Measurements from ENCODE around the gene FGFR2.

- TF ChIP-seq, protein P1, sequence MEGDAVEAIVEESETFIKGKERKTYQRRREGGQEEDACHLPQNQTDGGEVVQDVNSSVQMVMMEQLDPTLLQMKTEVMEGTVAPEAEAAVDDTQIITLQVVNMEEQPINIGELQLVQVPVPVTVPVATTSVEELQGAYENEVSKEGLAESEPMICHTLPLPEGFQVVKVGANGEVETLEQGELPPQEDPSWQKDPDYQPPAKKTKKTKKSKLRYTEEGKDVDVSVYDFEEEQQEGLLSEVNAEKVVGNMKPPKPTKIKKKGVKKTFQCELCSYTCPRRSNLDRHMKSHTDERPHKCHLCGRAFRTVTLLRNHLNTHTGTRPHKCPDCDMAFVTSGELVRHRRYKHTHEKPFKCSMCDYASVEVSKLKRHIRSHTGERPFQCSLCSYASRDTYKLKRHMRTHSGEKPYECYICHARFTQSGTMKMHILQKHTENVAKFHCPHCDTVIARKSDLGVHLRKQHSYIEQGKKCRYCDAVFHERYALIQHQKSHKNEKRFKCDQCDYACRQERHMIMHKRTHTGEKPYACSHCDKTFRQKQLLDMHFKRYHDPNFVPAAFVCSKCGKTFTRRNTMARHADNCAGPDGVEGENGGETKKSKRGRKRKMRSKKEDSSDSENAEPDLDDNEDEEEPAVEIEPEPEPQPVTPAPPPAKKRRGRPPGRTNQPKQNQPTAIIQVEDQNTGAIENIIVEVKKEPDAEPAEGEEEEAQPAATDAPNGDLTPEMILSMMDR (IDR thresholded peaks at IDR 0.05; ENCODE audit: extremely low read depth in 1 of 2, insufficient read depth in 1 of 2, low read depth in 1 of 2, low read length in 2 of 2): no peak
- no peak for TF ChIP-seq JUN (IDR thresholded peaks at IDR 0.05; ENCODE audit: borderline replicate concordance, insufficient read depth, insufficient read length, low read depth)
- TF ChIP-seq, protein P2, sequence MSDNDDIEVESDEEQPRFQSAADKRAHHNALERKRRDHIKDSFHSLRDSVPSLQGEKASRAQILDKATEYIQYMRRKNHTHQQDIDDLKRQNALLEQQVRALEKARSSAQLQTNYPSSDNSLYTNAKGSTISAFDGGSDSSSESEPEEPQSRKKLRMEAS (IDR thresholded peaks at IDR 0.05; ENCODE audit: insufficient read depth, insufficient read length): no peak
These were observed 4.8 kb downstream of the FGFR2 start for GRCh38 chr10:121593281-121594075.
